GM12865 (cell line): ENCODE data around the gene TRRAP.

Source experiments
- DNase-seq: peaks from one replicate; pipeline ENCODE4 v3.0.0; 2010; ENCODE audit warnings: low read depth
- H3K4me3 ChIP-seq: 2 replicates; pipeline ENCODE4 v1.5.1; 2011; ENCODE audit warnings: mild to moderate bottlenecking, low read depth, low read length, control low read depth
- CTCF ChIP-seq: IDR thresholded peaks from 2 replicates; pipeline ENCODE4 v1.5.1; 2011; ENCODE audit warnings: low read length, control low read depth, low read depth, inconsistent platforms; ENCODE audit not compliant: insufficient read depth; ENCODE audit errors: missing control alignments

Gene TRRAP

DNA sequence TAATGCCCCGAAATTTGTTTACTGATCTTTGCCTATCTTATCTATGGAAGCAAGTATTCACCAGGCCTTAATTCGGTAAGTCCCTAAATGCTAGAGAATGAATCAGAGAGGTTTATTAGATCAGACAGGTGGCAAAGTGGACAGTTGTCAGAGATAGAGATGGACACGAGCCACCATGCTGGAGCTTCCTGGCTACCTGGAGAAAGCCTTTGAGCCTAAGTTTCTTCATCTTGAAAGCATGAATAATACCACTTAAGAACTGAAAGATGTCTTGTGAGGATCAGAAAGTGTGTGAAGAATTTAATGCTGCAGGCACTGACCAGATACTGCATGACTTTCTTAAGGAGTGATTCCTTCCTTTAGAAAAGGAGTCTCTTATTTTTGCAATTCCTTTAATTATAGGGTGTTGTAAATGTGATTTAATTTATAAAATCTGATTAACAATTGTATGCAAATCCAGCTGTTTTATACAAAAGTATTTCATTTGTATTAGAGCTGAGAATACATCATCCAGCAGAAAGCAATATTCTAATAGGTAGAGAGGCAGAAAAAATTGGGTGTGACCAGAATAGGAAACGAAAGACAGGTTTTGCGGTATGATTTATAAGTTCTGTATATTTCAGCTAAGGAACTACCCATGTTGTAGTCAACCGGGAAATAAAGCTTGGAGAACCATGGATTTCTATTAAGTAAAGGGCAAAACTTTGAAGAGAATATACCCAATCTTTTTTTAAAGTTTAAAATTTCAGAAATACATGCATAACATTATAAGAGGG lies 182.9 kb downstream of the TRRAP start:
- no peak for TF ChIP-seq CTCF
- DNase-seq = no peak

More for the DNA sequence above, 182.9 kb downstream of the TRRAP start:
- H3K4me3 ChIP-seq = no peak overlapping the region
